ENCODE measurements around the gene DAB2. TPM values are rescaled to one million over a fixed set of nuclear protein-coding genes. Genes with fewer than 3 reads are reported as not detected.

Gene DAB2
- total RNA-seq, 1 experiment from 2014 or later: 5.5 TPM

DNA sequence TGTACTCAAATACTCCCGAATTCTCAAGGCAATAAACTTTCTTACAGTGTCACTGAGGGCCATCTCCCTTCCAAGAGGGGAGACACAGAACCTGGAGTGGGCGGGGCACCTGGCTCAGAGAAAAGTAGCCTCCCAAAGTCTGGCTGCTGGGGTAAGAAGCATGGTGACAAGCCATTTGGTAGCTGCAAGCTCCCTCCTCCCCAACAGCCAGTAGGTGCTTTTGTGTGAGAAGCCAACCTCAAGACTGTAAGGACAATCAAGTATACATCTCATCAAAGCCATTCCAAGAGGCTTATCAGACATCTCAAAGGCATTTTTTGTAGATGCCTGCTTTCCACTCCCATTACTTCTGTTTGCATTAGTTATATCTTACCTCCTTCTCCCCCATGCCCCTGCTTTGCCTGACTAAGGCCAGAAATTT, 1.4 kb downstream of the DAB2 start (continued):
- TF ChIP-seq RAD21 (IDR thresholded peaks at IDR 0.05; ENCODE audit: low read depth): no peak
- TF ChIP-seq, protein P1, sequence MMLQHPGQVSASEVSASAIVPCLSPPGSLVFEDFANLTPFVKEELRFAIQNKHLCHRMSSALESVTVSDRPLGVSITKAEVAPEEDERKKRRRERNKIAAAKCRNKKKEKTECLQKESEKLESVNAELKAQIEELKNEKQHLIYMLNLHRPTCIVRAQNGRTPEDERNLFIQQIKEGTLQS (IDR thresholded peaks at IDR 0.05): no peak
- TF ChIP-seq EGR1 (IDR thresholded peaks at IDR 0.05; ENCODE audit: low read depth): no peak
- no peak for TF ChIP-seq SIN3A (IDR thresholded peaks at IDR 0.05; ENCODE audit: low read depth)
- TF ChIP-seq CBX3 (IDR thresholded peaks at IDR 0.05; ENCODE audit: low read depth): no peak

DNA sequence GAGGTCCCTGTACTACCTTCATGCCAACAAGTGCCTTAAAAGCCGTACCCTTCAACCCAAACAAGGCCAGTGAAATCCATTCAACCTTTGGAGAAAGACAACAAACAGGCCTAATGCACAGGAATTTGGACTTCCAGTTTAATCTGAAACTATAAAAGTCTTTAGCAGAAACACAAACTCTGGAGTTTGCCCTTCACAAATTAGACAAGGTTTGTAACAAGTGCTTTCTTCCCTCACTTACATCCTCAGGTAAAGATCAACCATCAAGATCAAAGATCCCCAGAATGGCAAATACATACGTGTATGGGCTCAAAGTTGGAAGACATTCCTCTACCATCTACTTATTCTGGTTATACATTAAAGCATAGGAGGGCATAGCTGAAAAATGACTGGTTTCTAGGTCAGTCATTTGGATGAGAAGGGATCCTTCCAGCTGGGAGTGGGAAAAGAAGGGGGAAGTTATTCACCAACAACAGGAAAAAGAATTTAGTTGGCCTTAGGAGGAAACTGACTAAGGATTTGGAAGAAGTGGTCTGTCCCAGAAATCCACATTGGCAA, 2.0 kb downstream of the DAB2 start:
- no peak overlapping the region for H3K4me2 ChIP-seq (ENCODE audit: low read length)
- peaks cover 11 to 12% of the 10 kb centered on the region in 2 experiments for H3K4me1 ChIP-seq (ENCODE audit: control insufficient read depth in 1 of 2, insufficient read depth in 2 of 2, low read length in 2 of 2)
- ChIA-PET RAD21 (ENCODE audit: low non-redundant PET in 1 of 2, low total read pairs in 2 of 2, uncharacterized antibody in 2 of 2, unreplicated experiment in 2 of 2) (no interaction called here), POLR2A (no interaction called here), CTCF (no interaction called here)
- no peaks in the 10 kb centered on the region for H3K9me3 ChIP-seq (ENCODE audit: control insufficient read depth in 1 of 2, insufficient read depth in 1 of 2, low read depth in 1 of 2, low read length in 2 of 2)
- intact Hi-C loops (cut with micrococcal nuclease): loop anchor here (5.0 kb wide), 1 partner anchor 124 kb away; no protein-coding TSS in a partner anchor
- H3K4me3 ChIP-seq (replicated peaks in 1 of 2; ENCODE audit: low read depth in 1 of 2, low read length in 2 of 2): no peak overlapping the region
- BruUV-seq (replicated peaks): no TSS peak
- H3K79me2 ChIP-seq (ENCODE audit: insufficient read depth, low read length): no peaks in the 10 kb centered on the region
- no peaks in the 10 kb centered on the region for H3K9me2 ChIP-seq (ENCODE audit: insufficient read depth)
- ATAC-seq: no peak
- no peak for DNase-seq (ENCODE audit: low read depth, low spot score)
- H4K20me1 ChIP-seq (ENCODE audit: insufficient read depth): no peaks in the 10 kb centered on the region
- TF ChIP-seq POLR2AphosphoS5 (IDR thresholded peaks at IDR 0.05; ENCODE audit: low read depth, low read length): no peak
- no peak for TF ChIP-seq CBX3 (IDR thresholded peaks at IDR 0.05; ENCODE audit: low read depth)
- TF ChIP-seq CEBPB (IDR thresholded peaks at IDR 0.05; ENCODE audit: low read depth): no peak
- TF ChIP-seq, protein P1 (IDR thresholded peaks at IDR 0.05): no peak
- no peak for TF ChIP-seq SRF (IDR thresholded peaks at IDR 0.05; ENCODE audit: low read depth)
- no peak for TF ChIP-seq FOSL1 (IDR thresholded peaks at IDR 0.05; ENCODE audit: low read depth)
- no peak for TF ChIP-seq SIN3A (IDR thresholded peaks at IDR 0.05; ENCODE audit: low read depth)
- TF ChIP-seq RAD21 (IDR thresholded peaks at IDR 0.05; ENCODE audit: low read depth): no peak
- no peak for TF ChIP-seq SP1 (IDR thresholded peaks at IDR 0.05; ENCODE audit: low read depth)
- TF ChIP-seq ZNF274 (IDR thresholded peaks at IDR 0.05; ENCODE audit: low read depth, low read length): no peak
- TF ChIP-seq EZH2phosphoT487 (IDR thresholded peaks at IDR 0.05; ENCODE audit: borderline replicate concordance): no peak
- TF ChIP-seq, protein P2, sequence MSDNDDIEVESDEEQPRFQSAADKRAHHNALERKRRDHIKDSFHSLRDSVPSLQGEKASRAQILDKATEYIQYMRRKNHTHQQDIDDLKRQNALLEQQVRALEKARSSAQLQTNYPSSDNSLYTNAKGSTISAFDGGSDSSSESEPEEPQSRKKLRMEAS (IDR thresholded peaks at IDR 0.05): no peak
- no peak for TF ChIP-seq EZH2 (IDR thresholded peaks at IDR 0.05)
- no peak for TF ChIP-seq EGR1 (IDR thresholded peaks at IDR 0.05; ENCODE audit: low read depth)
- no peak for TF ChIP-seq ZFX (IDR thresholded peaks at IDR 0.05)
- TF ChIP-seq, protein P3, sequence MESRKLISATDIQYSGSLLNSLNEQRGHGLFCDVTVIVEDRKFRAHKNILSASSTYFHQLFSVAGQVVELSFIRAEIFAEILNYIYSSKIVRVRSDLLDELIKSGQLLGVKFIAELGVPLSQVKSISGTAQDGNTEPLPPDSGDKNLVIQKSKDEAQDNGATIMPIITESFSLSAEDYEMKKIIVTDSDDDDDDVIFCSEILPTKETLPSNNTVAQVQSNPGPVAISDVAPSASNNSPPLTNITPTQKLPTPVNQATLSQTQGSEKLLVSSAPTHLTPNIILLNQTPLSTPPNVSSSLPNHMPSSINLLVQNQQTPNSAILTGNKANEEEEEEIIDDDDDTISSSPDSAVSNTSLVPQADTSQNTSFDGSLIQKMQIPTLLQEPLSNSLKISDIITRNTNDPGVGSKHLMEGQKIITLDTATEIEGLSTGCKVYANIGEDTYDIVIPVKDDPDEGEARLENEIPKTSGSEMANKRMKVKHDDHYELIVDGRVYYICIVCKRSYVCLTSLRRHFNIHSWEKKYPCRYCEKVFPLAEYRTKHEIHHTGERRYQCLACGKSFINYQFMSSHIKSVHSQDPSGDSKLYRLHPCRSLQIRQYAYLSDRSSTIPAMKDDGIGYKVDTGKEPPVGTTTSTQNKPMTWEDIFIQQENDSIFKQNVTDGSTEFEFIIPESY (IDR thresholded peaks at IDR 0.05; ENCODE audit: extremely low read depth, insufficient replicate concordance, low read length): no peak
- no peak for TF ChIP-seq ELF1 (IDR thresholded peaks at IDR 0.05; ENCODE audit: borderline replicate concordance, low read depth)
- no peaks in the 10 kb centered on the region for H3K27me3 ChIP-seq (ENCODE audit: insufficient read depth, low read length)
- H2AFZ ChIP-seq (ENCODE audit: low read depth, low read length, poor library complexity, severe bottlenecking): no peak overlapping the region
- H3K9ac ChIP-seq (ENCODE audit: low read length): no peak overlapping the region
- no peak overlapping the region for H3K27ac ChIP-seq (ENCODE audit: low read depth, low read length)
- no peaks in the 10 kb centered on the region for H3K36me3 ChIP-seq (ENCODE audit: control insufficient read depth in 1 of 2, insufficient read depth in 2 of 2, low read length in 2 of 2)

All from HCT116 (cell line).